ENCODE measurements around the gene MYT1. TPM values are rescaled to one million over a fixed set of nuclear protein-coding genes. Genes with fewer than 3 reads are reported as not detected.
A peak's percentile ranks its signal among the peaks of the same experiment; 100 is the strongest.

Gene MYT1
- total and polyA plus RNA-seq, 2 of the 8 experiments (the other 6 are each of a cell fraction or from before 2014, with no cell fraction given) = 0.63 to 2.0 TPM

GRCh38 chr20:64173116-64173515 lies 8.9 kb downstream of the MYT1 start:
- POLR2A ChIA-PET (ENCODE audit: partially characterized antibody) = no interaction called here
- TF ChIP-seq SRF (IDR thresholded peaks at IDR 0.05; ENCODE audit: low read depth, low read length) (no peak), ASH2L (IDR thresholded peaks at IDR 0.05; ENCODE audit: low read length) (no peak), KDM5A (IDR thresholded peaks at IDR 0.05; ENCODE audit: low read length) (no peak), MAX (IDR thresholded peaks at IDR 0.05) (no peak), HDAC6 (IDR thresholded peaks at IDR 0.05; ENCODE audit: low read depth, low read length) (no peak), SAP30 (IDR thresholded peaks at IDR 0.05; ENCODE audit: insufficient read depth, insufficient replicate concordance, low read length) (no peak), PHF8 (conservative IDR thresholded peaks at IDR 0.05; ENCODE audit: low read depth, low read length) (no peak), EZH2 (IDR thresholded peaks at IDR 0.05; ENCODE audit: low read depth, low read length, severe bottlenecking) (no peak), MAFK (IDR thresholded peaks at IDR 0.05; ENCODE audit: low read depth, low read length) (no peak)

More at GRCh38 chr20:64173116-64173515, 8.9 kb downstream of the MYT1 start:
- Histone ChIP-seq H4K20me1 (replicated peaks in 1 of 2; ENCODE audit: control insufficient read depth in 1 of 2, insufficient read depth in 2 of 2, low read length in 2 of 2) (no peaks in the 10 kb centered on the region), H3K23ac (ENCODE audit: insufficient read length) (no peak overlapping the region), H3K14ac (ENCODE audit: insufficient read length) (no peak overlapping the region), H3K4me1 (replicated peaks in 1 of 4; ENCODE audit: control insufficient read depth in 3 of 4, insufficient read depth in 4 of 4, low read length in 3 of 4) (peaks cover 0 to 17% (median 14%) of the 10 kb centered on the region in 4 experiments; a peak in 6 of 7 replicates), H3K36me3 (ENCODE audit: control insufficient read depth in 2 of 4, insufficient read depth in 4 of 4, low read length in 3 of 4) (no peaks in the 10 kb centered on the region), H4K91ac (replicated peaks; ENCODE audit: insufficient read length, low read length) (peak overlapping the region; percentile 30), H3K23me2 (ENCODE audit: low read depth, low read length) (no peaks in the 10 kb centered on the region), H3K4me3 (ENCODE audit: extremely low read depth in 1 of 4, insufficient read depth in 2 of 4, low read depth in 3 of 4, low read length in 4 of 4) (no peak overlapping the region), H2BK5ac (ENCODE audit: low read depth, low read length) (no peak overlapping the region), H3K79me2 (ENCODE audit: control insufficient read depth in 1 of 2, insufficient read depth in 2 of 2, low read length in 2 of 2) (no peaks in the 10 kb centered on the region), H3K4ac (replicated peaks; ENCODE audit: insufficient read length, low read depth, low read length) (no peak overlapping the region), H3K4me2 (ENCODE audit: insufficient read depth in 1 of 2, low read depth in 2 of 2, low read length in 2 of 2) (no peak overlapping the region), H2AFZ (ENCODE audit: low read length) (no peak overlapping the region), H2BK15ac (ENCODE audit: low read length) (no peak overlapping the region), H3K9me3 (ENCODE audit: insufficient read depth in 2 of 2, low read depth in 1 of 2, low read length in 1 of 2) (no peaks in the 10 kb centered on the region; a peak in 1 of 4 replicates), H4K5ac (ENCODE audit: insufficient read length, low read depth, low read length) (no peak overlapping the region), H3K27ac (ENCODE audit: low read depth, low read length) (no peak overlapping the region), H3K18ac (ENCODE audit: extremely low read depth, low read length) (no peak overlapping the region), H3K56ac (replicated peaks; ENCODE audit: insufficient read length, low read depth, low read length) (no peak overlapping the region), H2BK12ac (ENCODE audit: low read depth, low read length) (0 out of 2 replicates have a peak overlapping the region, but pooled peaks have one; percentile 50), H2BK20ac (ENCODE audit: low read length) (0 out of 2 replicates have a peak overlapping the region, but pooled peaks have one; percentile 32), H2AK5ac (ENCODE audit: low read depth, low read length) (no peak overlapping the region), H3K79me1 (ENCODE audit: low read depth, low read length) (no peaks in the 10 kb centered on the region), H3K9ac (replicated peaks in 1 of 4; ENCODE audit: extremely low read depth in 1 of 4, low read depth in 3 of 4, low read length in 3 of 4) (no peak overlapping the region), H4K8ac (ENCODE audit: extremely low read depth, insufficient read depth, low read length) (no peak overlapping the region), H2BK120ac (replicated peaks; ENCODE audit: low read depth, low read length) (no peak overlapping the region), H3K27me3 (replicated peaks in 1 of 4; ENCODE audit: control insufficient read depth in 3 of 4, extremely low read depth in 1 of 4, insufficient read depth in 3 of 4, low read length in 3 of 4) (peaks cover 0 to 12% (median 5%) of the 10 kb centered on the region in 4 experiments; a peak in 3 of 7 replicates)
- no peak for FAIRE-seq
- WGBS, 2 experiments (ENCODE audit: extremely low coverage in 1 of 2, insufficient coverage in 1 of 2, insufficient read length in 1 of 2, insufficient replicate concordance in 2 of 2, low coverage in 1 of 2, low lambda C conversion rate in 2 of 2, missing lambda C conversion rate in 1 of 2) = 78% methylated on average over 4 of the region's 4 CpGs; no CpG with 5 or more reads in 1 of the 2 experiments
- DNase-seq (ENCODE audit: low read depth in 1 of 2, low spot score in 2 of 2) = no peak
- CTCF ChIA-PET (ENCODE audit: partially characterized antibody) = no interaction called here

All from H1 (cell line).